Adipocyte (in vitro differentiated cells): ENCODE measurements around the gene MPST.

Experiments used
- DNase-seq: peaks from one replicate; pipeline ENCODE4 v3.0.0-alpha.2; 2015; ENCODE audit warnings: low read depth
- H3K27me3 ChIP-seq: replicated peaks from 2 replicates; pipeline ENCODE4 v1.7.0; 2013; ENCODE audit warnings: mild to moderate bottlenecking, low read length, moderate library complexity; ENCODE audit not compliant: control insufficient read depth, insufficient read depth
- H3K36me3 ChIP-seq: 2 replicates; pipeline ENCODE4 v1.7.0; 2013; ENCODE audit warnings: low read length, mild to moderate bottlenecking, moderate library complexity; ENCODE audit not compliant: control insufficient read depth, insufficient read depth, severe bottlenecking
- H3K4me1 ChIP-seq: 2 replicates; pipeline ENCODE4 v1.7.0; 2013; ENCODE audit warnings: mild to moderate bottlenecking, low read length, moderate library complexity; ENCODE audit not compliant: control insufficient read depth, insufficient read depth
- H3K4me3 ChIP-seq: 2 replicates; pipeline ENCODE4 v1.7.0; 2013; ENCODE audit warnings: mild to moderate bottlenecking, low read length, moderate library complexity
- H3K9ac ChIP-seq: 2 replicates; pipeline ENCODE4 v1.7.0; 2013; ENCODE audit warnings: mild to moderate bottlenecking, low read length, moderate library complexity
- H3K9me3 ChIP-seq: 2 replicates; pipeline ENCODE4 v1.7.0; 2013; ENCODE audit warnings: mild to moderate bottlenecking, low read length, moderate library complexity; ENCODE audit not compliant: control insufficient read depth

MPST gene

GRCh38 chr22:37016134-37016910, 3.2 kb upstream of the MPST start:
- Histone ChIP-seq H3K36me3 (peaks cover 11% of the 10 kb centered on the region), H3K27me3 (no peaks in the 10 kb centered on the region), H3K9ac (peak overlapping the region; percentile 95), H3K4me3 (peak overlapping the region; percentile 94), H3K9me3 (no peaks in the 10 kb centered on the region), H3K4me1 (peaks cover 70% of the 10 kb centered on the region)
- DNase-seq = no peak

- H3K4me3 ChIP-seq = peak overlapping the region; percentile 94
- DNase-seq = no peak
- peak overlapping the region; percentile 95 for H3K9ac ChIP-seq
- H3K27me3 ChIP-seq = no peaks in the 10 kb centered on the region
- H3K36me3 ChIP-seq = peaks cover 11% of the 10 kb centered on the region
- no peaks in the 10 kb centered on the region for H3K9me3 ChIP-seq
- peaks cover 63% of the 10 kb centered on the region for H3K4me1 ChIP-seq
These were observed 2.2 kb upstream of the MPST start for GRCh38 chr22:37017356-37017755.

GRCh38 chr22:37018086-37018814, 1.3 kb upstream of the MPST start:
- Histone ChIP-seq H3K36me3 (peaks cover 11% of the 10 kb centered on the region), H3K27me3 (no peaks in the 10 kb centered on the region), H3K9me3 (no peaks in the 10 kb centered on the region), H3K4me3 (peak overlapping the region; percentile 94), H3K9ac (peak overlapping the region; percentile 95), H3K4me1 (peaks cover 56% of the 10 kb centered on the region)
- no peak for DNase-seq

GRCh38 chr22:37018815-37019308, 680 bp upstream of the MPST start:
- Histone ChIP-seq H3K4me3 (peak overlapping the region; percentile 94), H3K4me1 (peaks cover 52% of the 10 kb centered on the region), H3K36me3 (peaks cover 11% of the 10 kb centered on the region), H3K9me3 (no peaks in the 10 kb centered on the region), H3K9ac (peak overlapping the region; percentile 95), H3K27me3 (no peaks in the 10 kb centered on the region)
- peak; percentile 79 for DNase-seq

GRCh38 chr22:37020192-37020479, 594 bp downstream of the MPST start:
- peaks cover 22% of the 10 kb centered on the region for H3K36me3 ChIP-seq
- peak; percentile 66 for DNase-seq

GRCh38 chr22:37021041-37021440, 1.5 kb downstream of the MPST start:
- no peak for DNase-seq
- H3K4me3 ChIP-seq = no peak overlapping the region

More at GRCh38 chr22:37020192-37020479, 594 bp downstream of the MPST start:
- Histone ChIP-seq H3K4me3 (peak overlapping the region; percentile 94), H3K9ac (peak overlapping the region; percentile 95), H3K9me3 (no peaks in the 10 kb centered on the region), H3K4me1 (peaks cover 41% of the 10 kb centered on the region), H3K27me3 (no peaks in the 10 kb centered on the region)

GRCh38 chr22:37021710-37022482, 2.4 kb downstream of the MPST start:
- Histone ChIP-seq H3K4me3 (no peak overlapping the region), H3K27me3 (no peaks in the 10 kb centered on the region), H3K4me1 (peaks cover 27% of the 10 kb centered on the region), H3K9me3 (no peaks in the 10 kb centered on the region), H3K36me3 (peaks cover 39% of the 10 kb centered on the region), H3K9ac (no peak overlapping the region)
- DNase-seq = peak; percentile 60

More at GRCh38 chr22:37021041-37021440, 1.5 kb downstream of the MPST start:
- H3K9ac ChIP-seq = no peak overlapping the region
- H3K4me1 ChIP-seq = peaks cover 35% of the 10 kb centered on the region
- H3K27me3 ChIP-seq = no peaks in the 10 kb centered on the region
- H3K9me3 ChIP-seq = no peaks in the 10 kb centered on the region
- peaks cover 31% of the 10 kb centered on the region for H3K36me3 ChIP-seq

- no peaks in the 10 kb centered on the region for H3K27me3 ChIP-seq
- no peaks in the 10 kb centered on the region for H3K9me3 ChIP-seq
- H3K9ac ChIP-seq = no peak overlapping the region
- DNase-seq = no peak
- peaks cover 19% of the 10 kb centered on the region for H3K4me1 ChIP-seq
- H3K36me3 ChIP-seq = peaks cover 42% of the 10 kb centered on the region
- H3K4me3 ChIP-seq = no peak overlapping the region
These were observed 3.2 kb downstream of the MPST start for GRCh38 chr22:37022483-37023337.

- Histone ChIP-seq H3K9ac (no peak overlapping the region), H3K4me3 (no peak overlapping the region), H3K4me1 (peaks cover 10% of the 10 kb centered on the region), H3K27me3 (no peaks in the 10 kb centered on the region), H3K36me3 (peaks cover 42% of the 10 kb centered on the region), H3K9me3 (no peaks in the 10 kb centered on the region)
- DNase-seq = no peak
These were observed 4.3 kb downstream of the MPST start for GRCh38 chr22:37023743-37024338.
